Measurements from ENCODE around the gene ABHD14A.

DNA sequence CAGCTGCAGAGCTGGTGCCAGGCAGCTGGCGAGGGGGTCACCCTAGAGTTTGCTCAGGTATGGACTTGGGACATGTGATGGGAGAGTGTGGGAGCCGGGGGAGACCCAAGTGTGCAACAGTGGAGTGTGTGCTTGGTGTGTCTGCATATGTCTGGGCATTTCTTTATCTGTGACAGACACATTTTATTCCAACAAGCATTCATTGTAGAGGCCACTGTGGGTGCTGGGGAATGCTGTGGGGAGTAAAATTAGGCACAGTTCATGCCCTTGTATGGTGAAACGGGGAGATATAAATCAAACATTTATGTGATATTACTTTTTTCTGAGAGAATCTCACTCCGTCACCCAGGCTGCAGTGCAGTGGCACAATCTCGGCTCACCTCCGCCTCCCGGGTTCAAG, 12.7 kb downstream of the ABHD14A start:
- TF ChIP-seq POLR2AphosphoS5 (IDR thresholded peaks at IDR 0.05) (no peak), CTCF (IDR thresholded peaks at IDR 0.05) (no peak), POLR2A (IDR thresholded peaks at IDR 0.05) (no peak), EP300 (IDR thresholded peaks at IDR 0.05) (no peak)
